Fibroblast of gingiva (primary cell): ENCODE data around the gene FAM161A.
"Not testable (repeated sequence)": the region's sequence is repeated elsewhere in the genome, so short reads cannot be mapped to it uniquely, and the experiment has no call there.

Experiments used
- DNase-seq: peaks from one replicate; pipeline ENCODE4 v3.0.0-alpha.2; 2011; ENCODE audit warnings: low read depth

The FAM161A gene

GRCh38 chr2:61853847-61854563, at the start of gene FAM161A:
TSS of gene FAM161A (minus strand) at chr2:61854060. CDS start at chr2:61854041, 19 bp downstream.
- DNase-seq = peak; percentile 81

GRCh38 chr2:61900281-61900680, 46.4 kb upstream of the FAM161A start:
- no peak for DNase-seq

GRCh38 chr2:61898810-61899209, 45.0 kb upstream of the FAM161A start:
- DNase-seq = no peak

- peak; percentile 82 for DNase-seq
Observed at GRCh38 chr2:61888267-61889055, 34.6 kb upstream of the FAM161A start, which contains the start of gene CCT4. TSS of gene CCT4 (minus strand) at chr2:61888656. CDS start at chr2:61888507, 149 bp downstream.

- peak; percentile 41 for DNase-seq
Observed at GRCh38 chr2:61887717-61888266, 33.9 kb upstream of the FAM161A start.

GRCh38 chr2:61885896-61886603, 32.2 kb upstream of the FAM161A start:
- DNase-seq = no peak

- no peak for DNase-seq
Observed at GRCh38 chr2:61882850-61883249, 29.0 kb upstream of the FAM161A start.

- not testable (repeated sequence) for DNase-seq
Observed at GRCh38 chr2:61879351-61879750, 25.5 kb upstream of the FAM161A start.

GRCh38 chr2:61878761-61879160, 24.9 kb upstream of the FAM161A start:
- DNase-seq = no peak

GRCh38 chr2:61877571-61878245, 23.8 kb upstream of the FAM161A start:
- no peak for DNase-seq

GRCh38 chr2:61876400-61876799, 22.5 kb upstream of the FAM161A start:
- DNase-seq = no peak

GRCh38 chr2:61866482-61867089, 12.7 kb upstream of the FAM161A start:
- not testable (repeated sequence) for DNase-seq

- no peak for DNase-seq
Observed at GRCh38 chr2:61862085-61862484, 8.2 kb upstream of the FAM161A start.

GRCh38 chr2:61857224-61857623, 3.4 kb upstream of the FAM161A start:
- DNase-seq = no peak

GRCh38 chr2:61855318-61855613, 1.4 kb upstream of the FAM161A start:
- no peak for DNase-seq

GRCh38 chr2:61854564-61855317, 881 bp upstream of the FAM161A start:
- DNase-seq = peak; percentile 94

- peak; percentile 48 for DNase-seq
Observed at GRCh38 chr2:61853086-61853846, 594 bp downstream of the FAM161A start.

- DNase-seq = not testable (repeated sequence)
Observed at GRCh38 chr2:61851270-61851669, 2.6 kb downstream of the FAM161A start.

- DNase-seq = no peak
Observed at GRCh38 chr2:61845320-61845719, 8.5 kb downstream of the FAM161A start.

- peak; percentile 11 for DNase-seq
Observed at GRCh38 chr2:61841286-61841685, 12.6 kb downstream of the FAM161A start.
